COR-L47 (cell line): Measurements from ENCODE around the gene FILIP1.

Experiments
- DNase-seq: peaks from one replicate; lab custom pipeline; 2025; lab: John Stamatoyannopoulos, UW

FILIP1 gene

DNA sequence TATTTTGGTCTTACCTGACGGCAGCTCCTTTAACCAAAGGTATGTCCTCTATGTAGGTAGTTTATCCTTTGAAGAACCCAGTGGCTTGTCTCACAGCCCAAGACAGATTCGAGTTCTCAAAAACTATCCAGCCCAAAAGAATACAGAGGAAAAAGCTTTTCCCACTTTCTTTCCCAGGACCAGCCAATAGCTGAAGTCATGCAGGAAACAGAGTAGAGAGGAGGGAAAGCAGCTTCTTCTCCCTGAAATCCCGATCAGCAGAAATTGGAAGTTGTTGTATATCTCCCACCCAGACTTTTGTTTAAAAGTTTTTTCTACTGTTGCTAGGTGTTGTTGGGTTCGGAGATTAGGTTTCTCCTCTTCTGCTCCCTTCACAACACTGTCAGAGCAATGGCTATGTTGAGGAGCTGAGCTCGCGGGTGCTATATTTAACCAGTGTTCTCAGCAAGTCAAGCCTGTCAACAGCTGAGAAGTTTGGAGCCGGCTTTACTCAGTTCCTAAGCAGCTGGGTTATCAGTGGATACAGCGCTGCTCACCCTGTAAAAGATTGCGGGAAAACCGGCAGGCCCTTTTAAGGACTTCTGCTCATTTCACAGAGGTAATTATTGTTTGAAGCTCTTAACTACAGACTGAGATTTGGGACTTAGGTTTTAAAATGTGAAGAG, at the start of gene FILIP1:
Gene FILIP1, minus strand, starts transcription at position 401 of the 665 bp plus-strand sequence. CDS start 78,828 bp downstream, outside the sequence.
- DNase-seq, result no peak

GRCh38 chr6:75543311-75543710, 49.7 kb upstream of the FILIP1 start:
- no peak for DNase-seq

DNA sequence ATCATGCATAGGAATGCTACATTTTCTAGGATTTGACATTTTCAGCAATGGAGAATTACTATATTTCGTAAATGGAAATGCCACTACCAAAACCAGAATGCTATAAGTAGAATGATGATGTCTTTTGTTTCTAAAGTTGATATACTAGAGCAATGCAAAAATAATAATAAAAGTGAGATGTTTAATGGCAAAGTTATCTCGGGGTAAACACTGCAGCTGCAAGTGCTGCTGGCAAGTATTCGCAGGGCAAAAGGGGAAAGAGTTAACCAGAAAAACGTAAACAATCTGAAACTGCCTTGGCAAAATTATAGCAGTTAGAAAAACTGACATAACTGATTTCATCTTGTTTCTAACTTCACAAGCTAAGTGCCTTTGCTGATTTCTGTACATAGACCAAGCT, 45.5 kb upstream of the FILIP1 start:
- no peak for DNase-seq

DNA sequence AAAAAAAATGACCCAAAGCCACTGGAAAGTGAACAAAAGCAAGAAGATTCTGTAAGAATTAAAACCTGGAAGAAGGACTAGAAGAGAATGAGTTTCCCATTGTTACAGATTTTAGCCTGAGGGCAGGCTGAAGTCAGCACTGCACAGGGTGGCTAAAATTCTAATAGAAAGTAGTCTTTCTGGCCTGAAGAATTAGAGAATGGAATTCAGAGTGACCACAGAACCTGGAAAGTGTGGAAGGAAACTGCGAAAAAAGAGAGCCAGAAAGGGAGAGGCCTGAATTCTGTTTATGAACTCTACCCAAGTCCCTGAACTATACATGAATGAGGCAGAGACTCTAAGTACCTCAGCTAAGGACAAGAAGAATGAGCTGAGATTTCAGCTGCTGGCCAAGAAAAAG, 38.9 kb upstream of the FILIP1 start:
- DNase-seq, result no peak

DNA sequence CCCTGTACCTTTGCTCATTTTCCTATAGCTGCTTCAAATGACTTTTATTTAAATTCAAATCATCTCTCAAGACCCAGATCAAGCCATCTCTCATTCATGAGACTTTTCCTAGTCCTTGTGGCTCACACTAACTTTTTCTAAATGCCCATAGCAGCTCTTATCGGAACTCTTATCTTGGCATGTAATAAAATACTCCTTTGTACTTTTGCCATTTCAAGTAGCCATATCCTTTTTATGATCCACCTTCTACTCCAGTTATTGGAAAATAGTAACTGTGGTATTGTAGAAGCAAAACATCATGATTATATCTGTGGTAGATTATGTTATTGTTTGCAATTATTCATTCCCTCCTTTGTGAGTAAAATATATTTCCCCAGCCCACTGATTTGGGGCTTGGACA, 37.6 kb upstream of the FILIP1 start:
- no peak for DNase-seq

GRCh38 chr6:75530696-75531095, 37.1 kb upstream of the FILIP1 start:
- no peak for DNase-seq

DNA sequence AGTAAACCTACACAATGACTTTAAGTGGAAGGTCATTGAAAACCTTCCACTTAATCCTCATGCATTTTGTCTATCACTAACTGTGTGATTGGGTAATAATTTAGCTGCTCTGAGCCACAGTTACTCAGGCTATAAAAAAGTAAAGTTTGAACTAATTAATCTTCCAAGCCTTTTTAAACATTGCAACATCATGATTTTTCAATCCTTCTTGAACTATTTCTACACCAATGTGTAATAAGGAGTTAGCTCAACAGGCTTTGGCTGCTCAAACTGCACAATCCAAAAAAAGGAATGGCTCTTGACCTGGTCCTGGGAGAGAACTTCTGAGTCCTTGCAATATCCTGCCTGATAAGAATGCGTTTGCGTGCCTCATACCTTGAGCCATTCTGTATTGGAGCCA, 34.8 kb upstream of the FILIP1 start:
- no peak for DNase-seq

DNA sequence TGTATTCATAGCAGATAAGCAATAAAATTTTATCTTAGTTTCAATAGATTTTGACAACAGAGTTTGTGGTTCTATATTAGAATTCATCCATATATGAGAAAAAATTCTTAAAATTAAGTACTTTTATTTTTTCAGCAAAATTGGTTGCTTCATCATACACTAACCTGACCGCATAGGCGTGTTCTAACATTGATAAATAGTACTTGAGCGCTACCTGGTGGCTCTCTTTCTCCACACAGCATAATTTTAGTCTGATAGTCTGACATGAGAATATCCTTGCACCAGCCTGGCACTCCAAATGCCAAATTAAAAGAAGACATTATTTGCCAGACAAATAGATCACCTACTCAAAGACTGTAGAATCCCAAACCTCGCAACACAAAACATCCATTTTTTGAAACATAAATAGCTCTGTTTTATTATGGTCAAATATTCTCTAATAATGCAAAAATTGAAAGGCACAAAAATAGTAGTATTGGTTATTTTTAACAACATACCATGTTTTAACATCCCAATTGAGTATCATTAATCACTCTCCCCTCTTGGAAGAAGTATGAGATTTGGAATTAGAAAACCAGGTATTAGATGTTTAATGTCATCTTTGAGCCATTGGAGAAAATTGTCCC, 33.0 kb upstream of the FILIP1 start:
- DNase-seq, result peak; percentile 42

DNA sequence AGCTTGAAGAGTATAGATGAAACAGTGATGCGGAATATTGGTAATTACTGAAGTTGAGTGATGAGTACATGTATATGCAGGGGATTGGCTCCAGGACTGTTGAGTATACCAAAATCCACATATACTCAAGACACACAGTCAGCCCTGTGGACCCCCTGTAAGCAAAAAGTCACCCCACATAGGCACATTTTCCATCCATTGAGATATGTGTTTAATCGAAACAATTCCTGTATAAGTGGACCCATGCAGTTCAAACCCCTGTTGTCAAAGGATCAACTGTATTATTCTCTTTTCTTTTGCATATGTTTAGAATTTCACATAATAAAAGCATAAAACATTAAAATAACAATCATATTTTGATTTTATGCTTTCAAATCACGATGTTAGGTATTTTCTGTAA, 32.1 kb upstream of the FILIP1 start:
- no peak for DNase-seq

DNA sequence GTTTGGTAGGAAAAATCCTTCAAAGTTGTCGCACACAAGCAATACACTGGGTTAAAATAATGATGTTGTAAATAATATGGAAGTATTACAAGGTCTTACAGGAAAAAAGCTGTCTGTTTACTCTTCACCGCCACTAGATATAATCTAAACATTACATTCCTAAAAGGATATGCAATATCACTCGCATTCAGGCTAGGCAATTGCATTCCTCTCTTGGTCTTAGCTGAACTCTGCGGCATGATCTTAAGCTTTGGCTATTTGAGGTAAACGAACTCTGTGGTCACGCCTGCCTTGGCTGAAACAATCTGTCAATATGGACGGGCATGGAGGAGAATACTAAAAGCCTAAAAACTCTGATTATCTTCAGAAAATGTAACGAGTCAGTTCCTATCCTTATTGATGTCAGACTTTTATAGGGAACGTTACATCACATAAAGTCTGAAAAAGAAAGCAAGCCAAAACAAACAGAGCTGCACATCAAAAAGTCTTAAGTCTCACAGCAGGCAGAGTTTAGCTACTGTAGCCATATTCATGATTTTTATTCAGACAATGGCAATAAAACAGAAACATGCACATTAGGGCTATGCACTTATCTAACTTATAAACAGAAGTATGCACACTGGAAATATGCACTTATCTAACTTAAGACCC, 30.8 kb upstream of the FILIP1 start:
- no peak for DNase-seq

DNA sequence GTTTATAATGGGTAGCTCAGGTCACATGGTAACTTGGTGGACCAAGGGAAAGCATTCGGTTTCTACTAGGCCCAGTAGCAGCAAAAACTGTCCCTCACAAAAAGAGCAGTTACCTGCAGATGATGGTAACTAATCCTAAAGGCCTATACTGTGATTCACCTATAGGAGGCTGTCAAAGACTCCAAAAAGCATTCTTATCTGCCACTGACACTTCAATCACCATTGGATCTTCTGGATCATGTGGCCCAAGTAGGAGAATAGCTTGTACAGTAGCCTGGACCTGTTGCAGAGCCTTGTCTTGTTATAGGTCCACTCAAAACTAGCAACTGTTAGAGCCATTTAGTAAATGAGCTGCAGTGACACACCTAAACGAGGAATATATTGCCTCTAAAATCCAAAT, 23.2 kb upstream of the FILIP1 start:
- no peak for DNase-seq

DNA sequence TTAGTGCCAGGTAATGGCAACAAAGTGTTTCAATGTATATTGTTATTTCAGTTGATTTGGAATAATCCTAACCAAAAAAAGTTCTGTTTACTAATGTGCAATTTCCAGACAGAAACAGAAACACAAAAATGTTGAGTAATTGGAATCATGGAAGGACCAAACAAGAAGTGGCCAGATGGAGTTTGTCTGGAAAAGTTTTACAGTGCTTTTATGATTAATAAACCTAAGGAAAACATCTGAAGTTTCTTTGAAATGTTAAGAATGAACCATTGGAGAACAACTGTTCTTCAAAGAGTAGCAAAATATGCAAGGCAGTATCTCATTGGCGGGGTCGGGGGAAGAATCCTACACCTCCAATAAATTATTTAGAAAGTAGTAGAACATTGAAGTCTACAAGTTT, 19.0 kb upstream of the FILIP1 start:
- no peak for DNase-seq

- no peak for DNase-seq
Measured at GRCh38 chr6:75505424-75505823, 11.8 kb upstream of the FILIP1 start.

DNA sequence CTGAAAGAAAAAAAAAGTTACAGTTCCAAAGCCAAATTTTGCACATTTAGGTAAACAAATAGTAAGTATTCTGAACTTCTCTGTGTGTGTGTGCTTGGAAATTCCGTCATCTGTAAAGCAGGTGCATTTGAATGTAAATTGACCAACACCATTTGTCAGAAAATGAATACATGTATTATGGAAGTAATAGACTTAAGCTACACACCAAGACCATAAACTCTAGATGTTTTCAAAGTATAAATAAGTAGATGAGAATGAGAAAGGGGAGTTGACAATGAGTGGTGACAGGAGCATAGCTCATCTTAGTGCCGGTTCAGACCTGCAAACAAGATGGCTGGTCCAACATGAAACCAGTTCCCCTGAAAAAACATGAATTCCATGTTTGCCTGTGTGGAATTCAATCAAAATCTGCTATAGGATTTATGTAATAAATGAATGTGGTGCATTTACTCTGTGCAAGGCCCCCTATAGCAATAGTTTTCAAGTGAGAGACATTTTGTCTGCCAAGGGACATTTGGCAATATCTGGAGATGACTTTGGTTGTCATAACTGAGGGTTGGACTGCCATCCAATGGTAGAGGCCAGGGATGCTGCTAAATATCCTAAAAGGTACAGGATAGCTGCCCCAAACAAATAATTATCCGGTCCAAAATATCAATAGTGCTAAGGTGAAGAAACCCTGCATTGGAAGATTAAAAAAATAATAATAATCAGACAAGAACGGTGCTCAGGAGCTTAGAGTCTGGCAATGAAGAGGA, 11.0 kb upstream of the FILIP1 start:
- DNase-seq, result no peak

DNA sequence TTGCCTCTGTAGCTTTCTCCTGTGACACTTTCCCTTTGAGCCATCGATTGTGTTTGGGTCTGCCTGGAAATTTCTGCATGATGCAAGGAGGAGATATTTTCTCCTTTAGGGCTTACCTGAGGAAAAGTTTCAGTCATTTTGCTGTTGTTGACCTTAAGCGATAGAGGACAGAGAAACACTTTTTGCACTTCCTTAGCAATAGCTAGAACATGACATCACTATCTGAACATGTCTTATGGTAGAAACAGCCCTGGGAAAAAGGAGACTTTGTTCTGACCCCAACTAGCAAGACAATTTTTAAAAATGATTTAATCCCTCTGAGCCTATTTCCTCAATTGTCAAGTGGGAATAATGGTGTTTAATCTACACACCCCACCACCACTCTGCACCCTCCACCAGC, 9.7 kb upstream of the FILIP1 start:
- DNase-seq, result no peak

GRCh38 chr6:75502884-75503283, 9.3 kb upstream of the FILIP1 start:
- DNase-seq, result no peak

- no peak for DNase-seq
Measured at GRCh38 chr6:75501756-75502155, 8.2 kb upstream of the FILIP1 start.

DNA sequence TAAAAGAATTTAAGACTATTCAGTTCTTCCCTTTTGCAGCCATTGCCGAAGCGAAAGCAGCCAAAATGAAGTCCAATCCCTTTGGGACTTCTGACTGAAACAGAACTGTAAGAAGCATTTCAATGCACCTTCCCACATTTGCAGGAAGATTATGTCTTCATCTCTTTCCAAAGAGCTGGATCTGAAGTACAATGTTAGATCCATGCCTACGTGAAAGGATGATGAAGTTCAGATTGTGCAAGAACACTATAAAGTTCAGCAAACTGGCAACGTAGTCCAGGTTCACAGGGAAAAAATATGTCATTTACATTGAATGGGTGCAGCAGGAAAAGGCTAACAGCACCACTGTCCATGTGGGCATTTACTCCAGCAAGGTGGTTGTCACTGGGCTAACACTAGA, 6.0 kb upstream of the FILIP1 start:
- no peak for DNase-seq

GRCh38 chr6:75498862-75499261, 5.3 kb upstream of the FILIP1 start:
- no peak for DNase-seq

- no peak for DNase-seq
Measured at GRCh38 chr6:75497994-75498393, 4.4 kb upstream of the FILIP1 start.

GRCh38 chr6:75495011-75495410, 1.4 kb upstream of the FILIP1 start:
- DNase-seq, result no peak

GRCh38 chr6:75494290-75494689, 690 bp upstream of the FILIP1 start:
- DNase-seq, result no peak
